K562 (cell line): ENCODE measurements around the gene POU3F3. TPM values are rescaled to one million over a fixed set of nuclear protein-coding genes. Genes with fewer than 3 reads are reported as not detected.

ENCODE experiments used
- ATAC-seq: fragments of 200-7000 bp; cut with Tn5 transposase; 3 replicates; pipeline ENCODE4 v1.9.1; 2020; ENCODE audit warnings: moderate library complexity
- BruUV-seq: library from RNA; stranded (reverse); fragments of 400-500 nt; replicated peaks from 2 replicates; lab custom pipeline; 2021; lab: Mats Ljungman, UMichigan
- CTCF ChIA-PET: fragments of 300-600 bp; formaldehyde crosslinking; extraction: SDS; loops from one replicate; lab custom pipeline; 2021; ENCODE audit warnings: low intra/inter-chr PET ratio; lab: Yijun Ruan, JAX
- POLR2A ChIA-PET: fragments of 300-600, 350-650 bp; sonication (Branson Sonifier 250); formaldehyde crosslinking; extraction: SDS; loops from one replicate; lab custom pipeline; 2021; ENCODE audit warnings: antibody characterized with exemption, inconsistent platforms; lab: Yijun Ruan, JAX
- DNase-seq, 4 experiments: peaks; one replicate each; pipeline versions ENCODE4 v3.0.0 to v3.0.0-alpha.2; 2011 to 2018; ENCODE audit warnings: low spot score in 3 of 4, mixed read lengths in 3 of 4; ENCODE audit errors: extremely low read depth in 1 of 4
- FAIRE-seq: peaks from 2 replicates; lab custom pipeline; 2011; peaks lifted over from hg19 to GRCh38; lab: Jason Lieb, UNC
- H2AFZ ChIP-seq: 2 replicates; pipeline ENCODE4 v1.6.0; 2011; ENCODE audit warnings: low read depth, low read length, control low read depth, inconsistent platforms
- H3K27ac ChIP-seq: fragments of 200-600 bp; 3 replicates; pipeline ENCODE4 v1.8.0; 2011; ENCODE audit warnings: low read depth, mild to moderate bottlenecking, control low read depth, inconsistent platforms, low read length, moderate library complexity, mixed read lengths; ENCODE audit errors: extremely low read depth
- H3K27me3 ChIP-seq, 2 experiments: fragments of 300-600 bp in 1 of 2; 2 replicates in 1 of 2; 3 replicates in 1 of 2; pipeline versions ENCODE4 v1.6.0 to v1.8.0; 2011; ENCODE audit warnings: inconsistent platforms in 2 of 2, low read length in 2 of 2, mild to moderate bottlenecking in 1 of 2, mixed read lengths in 1 of 2, moderate library complexity in 1 of 2; ENCODE audit not compliant: control insufficient read depth in 2 of 2, insufficient read depth in 2 of 2
- H3K36me3 ChIP-seq: fragments of 300-600 bp; 3 replicates; pipeline ENCODE4 v1.8.0; 2011; ENCODE audit warnings: mild to moderate bottlenecking, low read length, inconsistent platforms; ENCODE audit not compliant: control insufficient read depth, insufficient read depth
- H3K4me1 ChIP-seq, 2 experiments: fragments of 200-600 bp in 1 of 2; replicated peaks in 1 of 2; 2 replicates in 1 of 2; 3 replicates in 1 of 2; pipeline versions ENCODE4 v1.5.1 to v1.8.0; 2011; ENCODE audit warnings: inconsistent platforms in 2 of 2, low read length in 2 of 2, mild to moderate bottlenecking in 1 of 2, mixed read lengths in 1 of 2, moderate library complexity in 1 of 2; ENCODE audit not compliant: control insufficient read depth in 2 of 2, insufficient read depth in 2 of 2
- H3K4me2 ChIP-seq: 2 replicates; pipeline ENCODE4 v1.6.1; 2011; ENCODE audit warnings: low read length, control low read depth, inconsistent platforms, mixed read lengths; ENCODE audit not compliant: insufficient read depth
- H3K4me3 ChIP-seq: fragments of 200-600 bp; sonication (generic), shearing (Covaris generic); 2 replicates; pipeline ENCODE4 v1.5.1; 2016; ENCODE audit warnings: control low read depth, inconsistent platforms
- H3K79me2 ChIP-seq: fragments of 200-600 bp; 3 replicates; pipeline ENCODE4 v1.8.0; 2011; ENCODE audit warnings: low read length, inconsistent platforms; ENCODE audit not compliant: control insufficient read depth, insufficient read depth
- H3K9ac ChIP-seq, 2 experiments: 2 replicates each; pipeline versions ENCODE4 v1.6.0 to v1.6.1; 2011; ENCODE audit warnings: low read depth in 2 of 2, low read length in 2 of 2, control low read depth in 1 of 2, inconsistent platforms in 1 of 2, mild to moderate bottlenecking in 1 of 2, mixed read lengths in 1 of 2; ENCODE audit not compliant: insufficient read depth in 1 of 2
- H3K9me1 ChIP-seq: one replicate; pipeline ENCODE4 v1.6.0; 2011; ENCODE audit warnings: inconsistent platforms, mild to moderate bottlenecking, low read length, moderate library complexity; ENCODE audit not compliant: control insufficient read depth, insufficient read depth
- H3K9me3 ChIP-seq: replicated peaks from 2 replicates; pipeline ENCODE4 v1.5.1; 2011; ENCODE audit warnings: low read depth, low read length, inconsistent platforms; ENCODE audit not compliant: control insufficient read depth, insufficient read depth
- H4K20me1 ChIP-seq: replicated peaks from 2 replicates; pipeline ENCODE4 v1.6.1; 2011; ENCODE audit warnings: low read length, inconsistent platforms, mixed read lengths; ENCODE audit not compliant: control insufficient read depth, insufficient read depth
- CTCF ChIP-seq, 3 experiments: IDR thresholded peaks in 2 of 3; conservative IDR thresholded peaks in 1 of 3; 2 replicates each; pipeline ENCODE4 v1.5.1; 2011 to 2012; ENCODE audit warnings: low read length in 3 of 3, mild to moderate bottlenecking in 3 of 3, control low read depth in 2 of 3, improper control_type of control experiment in 1 of 3, inconsistent platforms in 1 of 3, low read depth in 1 of 3, mixed read lengths in 1 of 3, moderate library complexity in 1 of 3; ENCODE audit not compliant: insufficient read depth in 2 of 3
- ILF3 ChIP-seq: fragments of 450-650 bp; IDR thresholded peaks from 2 replicates; pipeline ENCODE4 v1.6.1; 2018; ENCODE audit warnings: antibody characterized with exemption, mild to moderate bottlenecking, moderate library complexity, borderline replicate concordance
- WGBS: fragments of 100-300 bp; shearing (Covaris generic); methylation state at CpG from one replicate; pipeline ENCODE4 v1.1.6; 2016; ENCODE audit warnings: low coverage, mixed read lengths; ENCODE audit not compliant: insufficient coverage; ENCODE audit errors: missing lambda C conversion rate; 5-methylcytosine and 5-hydroxymethylcytosine counted together
- in situ Hi-C: fragments of 300-500 bp; cut with MboI; formaldehyde crosslinking; loops from 4 replicates; pipeline ENCODE4 v1.15.0; 2018; ENCODE audit warnings: inconsistent platforms, mixed read lengths
- intact Hi-C: fragments of 100-400 bp; cut with micrococcal nuclease; formaldehyde crosslinking; loops from 2 replicates; pipeline ENCODE4 v1.14.2; 2022
- polyA plus RNA-seq, 8 experiments: library from polyadenylated mRNA; depleted of rRNA in 4 of 8; stranded (reverse) in 5 of 8; unstranded in 3 of 8; fragments of >200 nt; fragmentation: Nextera tagmentation in 2 of 8; fragmentation: Illumina TruSeq in 1 of 8; extraction: Ambion mirVana in 2 of 8; extraction: Trizol in 1 of 8; gene quantifications; 2 replicates each; pipeline versions ENCODE4 v1.2.1 to v1.2.3, GENCODE V29; 2011 to 2014; ENCODE audit warnings: inconsistent platforms in 1 of 8, missing spikeins in 1 of 8
- total RNA-seq, 7 experiments: library from RNA; depleted of rRNA in 6 of 7; stranded (reverse); fragments of >200 nt in 6 of 7; fragmentation: Illumina TruSeq in 2 of 7; extraction: Trizol in 2 of 7; gene quantifications; 2 replicates each; pipeline versions ENCODE4 v1.2.1 to v1.2.3, GENCODE V29; 2011 to 2021; ENCODE audit warnings: low replicate concordance in 1 of 7

The POU3F3 gene
- total and polyA plus RNA-seq, 9 of the 15 experiments (the other 6 are each of a cell fraction or from before 2014, with no cell fraction given): not detected

- H3K9me3 ChIP-seq: no peaks in the 10 kb centered on the region
- H3K4me2 ChIP-seq: no peak overlapping the region
- no peaks in the 10 kb centered on the region for H3K27me3 ChIP-seq
- no peak for FAIRE-seq
- H2AFZ ChIP-seq: no peak overlapping the region
- H4K20me1 ChIP-seq: no peaks in the 10 kb centered on the region
- no peak overlapping the region for H3K9ac ChIP-seq
- POLR2A ChIA-PET: interaction anchor here (0.7 kb wide), 1 partner anchor 89 kb away, joined by 3 read pairs; no protein-coding TSS in a partner anchor
- H3K79me2 ChIP-seq: no peaks in the 10 kb centered on the region
- ATAC-seq: 0 out of 3 replicates have a peak, but pooled peaks have one; percentile 38
- CTCF ChIA-PET: no interaction called here
- H3K36me3 ChIP-seq: no peaks in the 10 kb centered on the region
- in situ Hi-C loops: no loop called here
- peak in 1 of 4 experiments; percentile 2 for DNase-seq
- TF ChIP-seq ILF3 (no peak), CTCF (IDR thresholded peaks at IDR 0.05 in 2 of 3, conservative IDR thresholded peaks at IDR 0.05 in 1 of 3; ENCODE audit: insufficient read depth in 2 of 3, low read depth in 1 of 3, low read length in 3 of 3) (peak in 2 of 3 experiments; percentile 11 to 15; a peak in 1 of 6 replicates)
- H3K27ac ChIP-seq: no peak overlapping the region
- intact Hi-C loops: no loop called here
- no TSS peak for BruUV-seq
- H3K4me1 ChIP-seq: no peaks in the 10 kb centered on the region
- no peaks in the 10 kb centered on the region for H3K9me1 ChIP-seq
- no peak overlapping the region for H3K4me3 ChIP-seq
- 5% methylated on average over 6 of the region's 6 CpGs for WGBS
Observed at GRCh38 chr2:104804148-104804890, 49.6 kb upstream of the POU3F3 start.
